Activated T-helper 2 cell treated with anti-CD3 and anti-CD28 coated beads, Interferon-gamma antibody, Interleukin-2, Interleukin-4, amounts not matched to agents 10 μg/mL and 5 μg/mL and 100 μg/mL, durations not matched to agents 14 hours and 24 hours and 36 hours (primary cell): ENCODE data around the gene MCC. TPM values are rescaled to one million over a fixed set of nuclear protein-coding genes. Genes with fewer than 3 reads are reported as not detected.

Experiments used
- DNase-seq: peaks from one replicate; pipeline ENCODE4 v3.0.0; 2021; ENCODE audit warnings: low spot score
- H3K27ac Mint-ChIP-seq: one replicate; pipeline ENCODE4 v1.8.0; 2021; ENCODE audit warnings: mixed read lengths
- H3K27me3 Mint-ChIP-seq: one replicate; pipeline ENCODE4 v1.8.0; 2021; ENCODE audit warnings: low read depth, mixed read lengths
- H3K36me3 Mint-ChIP-seq: one replicate; pipeline ENCODE4 v1.8.0; 2021; ENCODE audit warnings: low read depth, mixed read lengths
- H3K4me1 Mint-ChIP-seq: one replicate; pipeline ENCODE4 v1.8.0; 2021; ENCODE audit warnings: low read depth, mixed read lengths
- H3K4me3 Mint-ChIP-seq: one replicate; pipeline ENCODE4 v1.8.0; 2021; ENCODE audit warnings: low read depth, mild to moderate bottlenecking, moderate library complexity, mixed read lengths
- H3K9me3 Mint-ChIP-seq: one replicate; pipeline ENCODE4 v1.8.0; 2021; ENCODE audit warnings: mixed read lengths
- intact Hi-C: fragments of 100-400 bp; cut with micrococcal nuclease; formaldehyde crosslinking; loops from one replicate; pipeline ENCODE4 v1.15.1; 2023
- total RNA-seq: library from RNA; stranded (reverse); gene quantifications from 2 replicates; pipeline ENCODE4 v1.2.3, GENCODE V29; 2022

The MCC gene
- total RNA-seq, 1 donor from 2014 or later, result 2.1 TPM

- no peak overlapping the region for H3K4me3 Mint-ChIP-seq
- intact Hi-C loops, result no loop called here
- H3K27me3 Mint-ChIP-seq, result peaks cover 11% of the 10 kb centered on the region
- no peaks in the 10 kb centered on the region for H3K4me1 Mint-ChIP-seq
- no peaks in the 10 kb centered on the region for H3K36me3 Mint-ChIP-seq
- DNase-seq, result no peak
- no peak overlapping the region for H3K27ac Mint-ChIP-seq
- H3K9me3 Mint-ChIP-seq, result peaks cover 3% of the 10 kb centered on the region
Observed at GRCh38 chr5:113123618-113124017, 364.6 kb downstream of the MCC start.

DNA sequence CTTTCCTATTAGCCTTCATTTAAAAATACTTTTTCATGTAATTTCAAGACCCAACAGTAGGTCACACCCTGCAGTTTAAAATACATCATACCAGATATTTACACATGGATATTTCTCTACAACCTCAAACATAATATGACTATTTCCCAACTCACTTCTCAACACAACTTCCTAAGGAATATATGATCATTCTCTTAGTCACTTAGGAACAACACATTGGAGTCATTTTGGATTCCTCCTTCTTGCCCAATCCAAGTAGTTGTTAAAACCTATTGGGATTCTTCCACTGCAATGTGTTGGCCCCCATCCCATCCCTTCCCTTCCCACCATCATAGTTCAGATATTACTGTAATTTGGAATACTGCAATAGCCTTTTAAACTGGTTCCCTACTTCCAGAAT, 366.2 kb downstream of the MCC start:
- H3K27ac Mint-ChIP-seq, result no peak overlapping the region
- intact Hi-C loops, result no loop called here
- peaks cover 2% of the 10 kb centered on the region for H3K9me3 Mint-ChIP-seq
- no peak overlapping the region for H3K4me3 Mint-ChIP-seq
- DNase-seq, result no peak
- H3K27me3 Mint-ChIP-seq, result peaks cover 11% of the 10 kb centered on the region
- H3K4me1 Mint-ChIP-seq, result no peaks in the 10 kb centered on the region
- H3K36me3 Mint-ChIP-seq, result no peaks in the 10 kb centered on the region

DNA sequence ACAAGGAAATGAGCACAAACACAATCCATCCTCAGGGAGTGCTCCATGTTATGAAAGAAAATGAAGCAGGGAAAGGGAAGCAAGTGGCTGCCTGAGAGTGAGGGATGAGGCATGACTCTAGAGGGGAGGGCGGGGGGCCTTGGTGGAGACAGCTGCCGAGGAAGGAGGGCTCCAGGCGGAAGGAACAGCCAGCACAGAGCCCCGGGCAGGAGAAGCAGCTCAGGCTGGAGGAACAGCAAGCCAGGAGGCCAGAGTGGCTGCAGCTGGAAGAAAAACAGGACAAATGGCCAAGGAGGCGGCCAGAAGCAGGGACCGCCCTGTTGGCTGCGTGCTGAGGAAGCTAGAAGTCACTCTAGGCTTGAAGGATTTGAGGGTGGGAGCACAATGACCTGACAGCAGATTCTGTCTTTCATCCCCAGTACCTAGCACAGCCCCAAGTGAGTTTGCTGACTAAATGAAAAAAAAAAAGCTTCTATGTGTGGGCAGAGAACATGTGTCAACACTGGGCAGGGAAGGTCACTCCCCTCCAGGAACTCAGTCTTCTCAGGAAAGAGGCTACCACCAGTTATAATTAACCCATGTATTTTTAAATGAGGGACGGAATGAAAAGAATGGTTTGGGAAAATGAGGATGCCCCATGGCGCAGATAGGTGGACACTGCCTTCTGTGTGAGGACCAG, 368.9 kb downstream of the MCC start:
- no peaks in the 10 kb centered on the region for H3K36me3 Mint-ChIP-seq
- DNase-seq, result no peak
- H3K27me3 Mint-ChIP-seq, result peaks cover 8% of the 10 kb centered on the region
- H3K27ac Mint-ChIP-seq, result no peak overlapping the region
- intact Hi-C loops, result no loop called here
- no peak overlapping the region for H3K4me3 Mint-ChIP-seq
- H3K4me1 Mint-ChIP-seq, result no peaks in the 10 kb centered on the region
- no peaks in the 10 kb centered on the region for H3K9me3 Mint-ChIP-seq

DNA sequence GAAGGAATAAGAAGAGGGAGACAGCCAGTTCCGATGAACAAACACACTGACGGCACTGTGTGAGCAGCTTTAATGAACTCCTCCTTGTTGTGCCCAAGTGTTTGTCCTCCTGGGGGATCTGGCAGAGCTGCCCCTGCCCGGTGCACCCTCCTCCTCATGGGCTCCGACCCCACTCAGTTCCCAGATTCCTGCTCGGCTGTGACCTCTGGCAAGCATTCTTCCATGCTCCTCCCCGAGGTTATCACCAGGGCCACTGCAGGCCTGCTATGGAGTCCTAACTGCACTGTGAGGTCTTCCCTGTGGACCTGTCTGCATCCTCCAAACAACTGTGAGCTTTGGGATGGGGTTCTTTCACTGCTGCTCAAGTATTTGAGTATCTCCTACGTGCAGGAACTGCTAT, 369.5 kb downstream of the MCC start:
- no peaks in the 10 kb centered on the region for H3K4me1 Mint-ChIP-seq
- H3K4me3 Mint-ChIP-seq, result no peak overlapping the region
- no peak overlapping the region for H3K27ac Mint-ChIP-seq
- no peaks in the 10 kb centered on the region for H3K36me3 Mint-ChIP-seq
- intact Hi-C loops, result no loop called here
- H3K9me3 Mint-ChIP-seq, result no peaks in the 10 kb centered on the region
- DNase-seq, result no peak
- H3K27me3 Mint-ChIP-seq, result peaks cover 7% of the 10 kb centered on the region

DNA sequence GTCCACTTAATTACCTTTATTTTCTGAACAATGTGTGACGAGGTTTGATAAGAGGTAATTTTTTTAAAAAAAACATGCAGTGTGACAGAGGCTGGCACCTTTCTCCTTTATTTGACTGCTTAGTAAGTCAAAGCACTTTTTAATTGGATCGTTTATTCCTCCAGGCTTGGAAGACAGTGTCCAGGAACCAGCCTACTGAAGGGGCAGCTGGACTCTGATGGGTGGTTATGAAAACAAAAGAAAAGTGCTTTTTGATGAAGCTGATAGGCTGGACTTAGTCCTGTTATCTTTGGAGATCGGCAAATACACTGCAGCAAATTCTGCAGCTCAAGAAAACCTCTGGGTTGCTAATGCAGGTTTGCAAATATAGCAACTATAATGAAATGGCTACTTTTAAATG, 370.0 kb downstream of the MCC start:
- Mint-ChIP-seq H3K27ac (no peak overlapping the region), H3K36me3 (no peaks in the 10 kb centered on the region), H3K27me3 (peaks cover 5% of the 10 kb centered on the region), H3K4me1 (no peaks in the 10 kb centered on the region), H3K9me3 (no peaks in the 10 kb centered on the region), H3K4me3 (no peak overlapping the region)
- no peak for DNase-seq
- intact Hi-C loops, result no loop called here

DNA sequence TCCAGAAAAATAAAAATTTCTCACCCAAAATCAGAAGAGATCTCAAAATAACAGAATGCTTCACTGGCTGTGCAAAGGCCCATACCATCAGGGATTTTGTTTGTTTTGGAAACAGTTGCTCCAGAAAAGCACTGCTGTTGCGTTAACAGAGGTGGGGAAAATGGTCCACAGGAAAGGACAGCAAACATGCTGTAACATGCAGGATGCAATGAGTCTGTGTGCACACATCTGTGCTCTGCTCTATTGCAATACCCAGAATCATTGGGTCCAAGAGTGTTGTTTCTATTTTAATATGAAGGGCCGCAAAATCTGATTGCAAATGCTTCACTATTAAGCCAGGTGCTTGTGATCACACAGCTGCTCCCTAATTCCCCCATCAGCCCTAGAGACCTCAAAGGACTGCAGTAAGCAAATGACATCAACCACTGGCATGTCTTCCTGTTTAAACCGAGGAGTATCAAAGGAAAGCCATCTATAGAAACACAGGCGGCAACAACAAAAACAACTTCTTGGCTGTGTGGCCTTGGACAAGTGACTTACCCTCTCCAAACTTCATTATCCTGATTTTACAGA, 370.6 kb downstream of the MCC start:
- no peak overlapping the region for H3K27ac Mint-ChIP-seq
- H3K4me1 Mint-ChIP-seq, result no peaks in the 10 kb centered on the region
- H3K36me3 Mint-ChIP-seq, result no peaks in the 10 kb centered on the region
- intact Hi-C loops, result no loop called here
- DNase-seq, result no peak
- H3K4me3 Mint-ChIP-seq, result no peak overlapping the region
- peaks cover 5% of the 10 kb centered on the region for H3K27me3 Mint-ChIP-seq
- no peaks in the 10 kb centered on the region for H3K9me3 Mint-ChIP-seq

GRCh38 chr5:113115956-113116355, 372.3 kb downstream of the MCC start:
- peaks cover 7% of the 10 kb centered on the region for H3K27me3 Mint-ChIP-seq
- DNase-seq, result no peak
- intact Hi-C loops, result no loop called here
- no peak overlapping the region for H3K27ac Mint-ChIP-seq
- H3K4me3 Mint-ChIP-seq, result no peak overlapping the region
- H3K9me3 Mint-ChIP-seq, result no peaks in the 10 kb centered on the region
- H3K4me1 Mint-ChIP-seq, result no peaks in the 10 kb centered on the region
- H3K36me3 Mint-ChIP-seq, result no peaks in the 10 kb centered on the region

- H3K4me1 Mint-ChIP-seq, result no peaks in the 10 kb centered on the region
- H3K36me3 Mint-ChIP-seq, result no peaks in the 10 kb centered on the region
- H3K27ac Mint-ChIP-seq, result no peak overlapping the region
- intact Hi-C loops, result no loop called here
- DNase-seq, result no peak
- H3K9me3 Mint-ChIP-seq, result no peaks in the 10 kb centered on the region
- no peak overlapping the region for H3K4me3 Mint-ChIP-seq
- H3K27me3 Mint-ChIP-seq, result peaks cover 7% of the 10 kb centered on the region
Observed at GRCh38 chr5:113115061-113115460, 373.2 kb downstream of the MCC start.

DNA sequence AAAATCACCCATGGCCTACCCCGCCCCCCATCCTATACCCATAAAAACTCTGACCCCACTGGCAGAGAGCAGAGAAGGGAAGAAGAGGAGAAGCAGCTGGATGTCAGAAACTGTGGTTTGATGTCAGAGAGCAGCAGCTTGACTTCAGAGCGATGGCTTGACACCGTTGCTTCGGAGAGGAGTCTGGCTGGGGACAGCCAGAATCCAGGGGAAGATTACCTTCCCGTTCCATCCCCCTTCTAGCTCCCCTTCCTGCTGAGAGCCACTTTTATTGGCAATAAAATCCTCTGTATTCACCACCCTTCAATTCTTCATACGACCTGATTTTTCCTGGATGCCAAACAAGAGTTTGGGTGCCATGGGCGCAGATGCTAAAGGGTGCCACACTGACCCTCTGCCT, 373.7 kb downstream of the MCC start:
- intact Hi-C loops, result no loop called here
- no peak for DNase-seq
- H3K4me1 Mint-ChIP-seq, result no peaks in the 10 kb centered on the region
- no peak overlapping the region for H3K4me3 Mint-ChIP-seq
- H3K27me3 Mint-ChIP-seq, result peaks cover 7% of the 10 kb centered on the region
- no peaks in the 10 kb centered on the region for H3K9me3 Mint-ChIP-seq
- H3K27ac Mint-ChIP-seq, result no peak overlapping the region
- no peaks in the 10 kb centered on the region for H3K36me3 Mint-ChIP-seq

GRCh38 chr5:113112435-113112834, 375.8 kb downstream of the MCC start:
- Mint-ChIP-seq H3K9me3 (no peaks in the 10 kb centered on the region), H3K36me3 (no peaks in the 10 kb centered on the region), H3K4me1 (no peaks in the 10 kb centered on the region), H3K27ac (no peak overlapping the region), H3K4me3 (no peak overlapping the region), H3K27me3 (peaks cover 4% of the 10 kb centered on the region)
- intact Hi-C loops, result no loop called here
- DNase-seq, result no peak

- intact Hi-C loops, result no loop called here
- no peak for DNase-seq
- H3K4me1 Mint-ChIP-seq, result no peaks in the 10 kb centered on the region
- H3K36me3 Mint-ChIP-seq, result no peaks in the 10 kb centered on the region
- peaks cover 6% of the 10 kb centered on the region for H3K27me3 Mint-ChIP-seq
- H3K4me3 Mint-ChIP-seq, result no peak overlapping the region
- no peaks in the 10 kb centered on the region for H3K9me3 Mint-ChIP-seq
- H3K27ac Mint-ChIP-seq, result no peak overlapping the region
Observed at GRCh38 chr5:113110117-113110516, 378.1 kb downstream of the MCC start.

DNA sequence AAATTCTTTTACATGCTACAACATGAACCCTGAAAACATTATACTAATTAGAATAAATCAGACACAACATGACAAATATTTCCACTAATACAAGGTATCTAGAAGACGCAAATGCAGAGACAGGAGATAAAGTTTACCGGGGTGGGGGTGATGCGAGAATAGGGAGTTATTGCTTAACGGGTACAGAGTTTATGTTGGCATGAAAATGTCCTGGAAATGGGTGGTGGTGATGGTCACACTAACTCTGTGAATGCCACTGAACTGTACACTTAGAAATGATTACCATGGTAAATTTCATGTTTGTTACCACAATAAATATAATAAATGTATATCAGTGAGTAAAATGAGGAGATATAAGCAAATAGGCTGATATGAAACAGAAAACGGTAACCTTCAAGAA, 378.9 kb downstream of the MCC start:
- Mint-ChIP-seq H3K4me1 (no peaks in the 10 kb centered on the region), H3K4me3 (no peak overlapping the region), H3K27me3 (peaks cover 6% of the 10 kb centered on the region), H3K9me3 (no peaks in the 10 kb centered on the region), H3K27ac (no peak overlapping the region), H3K36me3 (no peaks in the 10 kb centered on the region)
- intact Hi-C loops, result no loop called here
- no peak for DNase-seq

- H3K4me1 Mint-ChIP-seq, result no peaks in the 10 kb centered on the region
- intact Hi-C loops, result no loop called here
- no peak for DNase-seq
- H3K27me3 Mint-ChIP-seq, result peaks cover 3% of the 10 kb centered on the region
- no peaks in the 10 kb centered on the region for H3K36me3 Mint-ChIP-seq
- H3K9me3 Mint-ChIP-seq, result no peaks in the 10 kb centered on the region
- H3K4me3 Mint-ChIP-seq, result no peak overlapping the region
- no peak overlapping the region for H3K27ac Mint-ChIP-seq
Observed at GRCh38 chr5:113108485-113108884, 379.8 kb downstream of the MCC start.

GRCh38 chr5:113106821-113107220, 381.4 kb downstream of the MCC start:
- no peak overlapping the region for H3K27ac Mint-ChIP-seq
- H3K4me1 Mint-ChIP-seq, result no peaks in the 10 kb centered on the region
- intact Hi-C loops, result no loop called here
- DNase-seq, result no peak
- no peaks in the 10 kb centered on the region for H3K9me3 Mint-ChIP-seq
- no peak overlapping the region for H3K4me3 Mint-ChIP-seq
- H3K36me3 Mint-ChIP-seq, result no peaks in the 10 kb centered on the region
- peaks cover 2% of the 10 kb centered on the region for H3K27me3 Mint-ChIP-seq
